Motor neuron (in vitro differentiated cells): Measurements from ENCODE around the gene CRYGN. TPM values are rescaled to one million over a fixed set of nuclear protein-coding genes. Genes with fewer than 3 reads are reported as not detected.
A peak's percentile ranks its signal among the peaks of the same experiment; 100 is the strongest.

Experiments used
- ATAC-seq, 8 experiments: fragments of 200-7000 bp; cut with Tn5 transposase; replicated peaks in 6 of 8; 2 replicates each; pipeline ENCODE4 v1.8.0; 2021; ENCODE audit warnings: mild to moderate bottlenecking in 8 of 8, moderate library complexity in 8 of 8
- H3K27ac ChIP-seq, 2 donors: fragments of 250-450 bp; sonication (Bioruptor Pico); 2 replicates each; pipeline ENCODE4 v1.9.0; 2021; ENCODE audit warnings: antibody characterized with exemption in 2 of 2, mild to moderate bottlenecking in 2 of 2, moderate library complexity in 1 of 2
- H3K4me1 ChIP-seq, 2 donors: fragments of 250-450 bp; sonication (Bioruptor Pico); replicated peaks in 1 of 2; 2 replicates each; pipeline ENCODE4 v1.6.1; 2021; ENCODE audit warnings: antibody characterized with exemption in 2 of 2, mild to moderate bottlenecking in 2 of 2, moderate library complexity in 1 of 2
- H3K4me3 ChIP-seq, 5 donors: fragments of 250-450 bp; sonication (Bioruptor Pico); 2 replicates each; pipeline ENCODE4 v1.9.0; 2021; ENCODE audit warnings: antibody characterized with exemption in 5 of 5, mild to moderate bottlenecking in 5 of 5, moderate library complexity in 4 of 5
- WGBS, 10 experiments: fragments of 450-650 bp; shearing (Covaris generic); methylation state at CpG; one replicate each; pipeline ENCODE4 v1.0.0; 2022; 5-methylcytosine and 5-hydroxymethylcytosine counted together
- in situ Hi-C, 9 experiments: fragments of 400-800 bp; cut with MboI; loops; one replicate each; pipeline ENCODE4 v1.15.0; 2021; ENCODE audit warnings: low sequenced_read_pairs in 9 of 9, low pct_unique_long_range_greater_than_20kb in 2 of 9; ENCODE audit not compliant: unreplicated experiment in 9 of 9
- total RNA-seq, 8 experiments: library from RNA; unstranded; fragments of 300-600 nt; gene quantifications; 2 replicates each; pipeline versions ENCODE4 v1.2.3 to v1.2.4, GENCODE V29; 2022

The CRYGN gene
- 1 to 10 TPM in 1 of 8 experiments, under 1 TPM in 6, not detected in 1; 0.11 to 1.3 (median 0.29) TPM for total RNA-seq

- no peak within 1 kb of the TSS for H3K27ac ChIP-seq
- peak within 1 kb of the TSS in 3 of 5 donors; percentile 3 to 14 (median 11) for H3K4me3 ChIP-seq
- in situ Hi-C loops: loop anchor here in 1 of 9 experiments (10.0 to 25.0 kb wide), 2 partner anchors 65 to 128 kb away; no protein-coding TSS in a partner anchor
- H3K4me1 ChIP-seq: peaks cover 25 to 28% of the 10 kb centered on the region in 2 donors
- WGBS, 10 experiments: 12 to 70% methylated on average over 2 to 5 of the region's 51 CpGs; no CpG with 5 or more reads in 8 of the 10 experiments
- peak; percentile 20 to 73 (median 66) for ATAC-seq
Observed at GRCh38 chr7:151439855-151440798, at the start of gene CRYGN. TSS of gene CRYGN (minus strand) at chr7:151440141. CDS start at chr7:151439917, 224 bp downstream.

- ATAC-seq: no peak
- 30 to 100% (median 88%) methylated on average over 1 to 2 of the region's 2 CpGs; no CpG with 5 or more reads in 2 of the 10 experiments for WGBS, 10 experiments
- H3K4me3 ChIP-seq: no peak overlapping the region
- no peak overlapping the region for H3K27ac ChIP-seq
- H3K4me1 ChIP-seq: peaks cover 10 to 15% of the 10 kb centered on the region in 2 donors
- in situ Hi-C loops: no loop called here
Observed at GRCh38 chr7:151489498-151489897, 49.6 kb upstream of the CRYGN start.

GRCh38 chr7:151488096-151488495 is 48.2 kb upstream of the CRYGN start:
- peaks cover 4 to 10% of the 10 kb centered on the region in 2 donors for H3K4me1 ChIP-seq
- no peak overlapping the region for H3K27ac ChIP-seq
- in situ Hi-C loops: no loop called here
- ATAC-seq: no peak
- no peak overlapping the region for H3K4me3 ChIP-seq

DNA sequence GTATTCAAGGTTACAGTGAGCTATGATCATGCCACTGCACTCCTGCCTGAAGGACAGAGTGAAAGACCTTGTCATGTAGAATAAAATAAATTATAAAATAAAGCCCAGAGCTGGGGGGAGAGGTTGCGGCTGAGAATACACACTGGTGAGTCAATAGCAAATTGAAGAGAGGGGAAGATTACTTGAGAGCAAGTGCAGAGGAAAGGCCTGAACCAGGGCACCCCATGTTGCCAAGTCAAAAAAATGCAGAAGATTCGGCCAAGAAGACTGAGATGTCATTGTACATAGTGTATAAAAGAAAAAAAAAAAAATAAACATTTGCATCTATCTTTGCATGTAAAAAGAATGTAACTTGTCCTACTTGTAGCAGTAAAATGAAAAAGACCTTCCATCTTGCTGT is 47.3 kb upstream of the CRYGN start:
- no peak overlapping the region for H3K4me3 ChIP-seq
- 60 to 100% (median 85%) methylated on average over 1 to 2 of the region's 2 CpGs for WGBS, 10 experiments
- in situ Hi-C loops: no loop called here
- ATAC-seq: peak in 1 of 8 experiments; percentile 81
- no peak overlapping the region for H3K27ac ChIP-seq
- H3K4me1 ChIP-seq: peaks cover 4 to 10% of the 10 kb centered on the region in 2 donors

DNA sequence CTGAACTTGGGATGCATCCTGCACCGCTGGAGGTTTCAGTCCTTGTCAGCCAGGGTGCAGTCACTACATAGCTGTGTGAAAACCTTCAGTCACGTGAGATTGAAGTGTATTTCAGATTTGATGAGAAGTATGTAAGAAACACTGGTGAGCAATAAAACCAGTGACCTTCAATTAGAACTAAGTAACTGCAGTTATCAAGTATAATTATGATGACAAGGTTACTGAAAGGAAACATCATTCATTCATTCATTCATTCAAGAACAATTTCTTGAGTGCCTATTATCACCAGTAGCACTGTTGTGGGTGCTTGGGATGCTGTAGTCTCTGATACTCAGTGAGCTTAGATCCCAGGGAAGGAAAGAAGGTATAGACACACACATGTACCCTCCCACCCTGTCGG is 46.1 kb upstream of the CRYGN start:
- H3K4me3 ChIP-seq: no peak overlapping the region
- H3K27ac ChIP-seq: no peak overlapping the region
- peaks cover 4 to 9% of the 10 kb centered on the region in 2 donors for H3K4me1 ChIP-seq
- in situ Hi-C loops: no loop called here
- WGBS, 10 experiments: 80 to 100% (median 97%) methylated on average over 1 to 3 of the region's 3 CpGs; no CpG with 5 or more reads in 2 of the 10 experiments
- ATAC-seq: no peak

- whole genome bisulfite sequencing, 10 experiments: 52 to 100% (median 93%) methylated on average over 1 to 7 of the region's 7 CpGs
- in situ Hi-C loops: no loop called here
Observed at GRCh38 chr7:151484971-151485707, 45.2 kb upstream of the CRYGN start.

DNA sequence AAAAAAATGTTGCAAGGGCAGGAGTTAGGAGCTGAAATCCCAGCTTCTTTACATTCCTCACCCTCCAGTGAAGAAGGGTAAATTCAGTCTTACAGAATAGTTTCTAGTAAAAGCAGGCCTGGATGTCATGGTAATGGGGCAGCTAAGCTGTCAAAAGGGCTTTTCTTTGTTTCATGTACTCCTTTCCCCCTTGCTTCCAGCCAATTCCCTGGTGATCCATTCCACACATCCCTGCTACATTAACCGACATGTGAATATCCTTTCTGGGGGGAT is 43.7 kb upstream of the CRYGN start:
- in situ Hi-C loops: no loop called here
- Histone ChIP-seq H3K27ac (no peak overlapping the region), H3K4me3 (no peak overlapping the region), H3K4me1 (peaks cover 0 to 3% of the 10 kb centered on the region in 2 donors)
- ATAC-seq: peak in 1 of 8 experiments; percentile 66
- WGBS, 10 experiments: 60 to 100% (median 88%) methylated on average over 1 of the region's 1 CpG; no CpG with 5 or more reads in 3 of the 10 experiments

More at GRCh38 chr7:151484971-151485707, 45.2 kb upstream of the CRYGN start:
- ATAC-seq: peak in 2 of 8 experiments; percentile 57 to 92
- no peak overlapping the region for H3K27ac ChIP-seq
- H3K4me3 ChIP-seq: no peak overlapping the region
- H3K4me1 ChIP-seq: peaks cover 0 to 3% of the 10 kb centered on the region in 2 donors

GRCh38 chr7:151482883-151483710 is 43.2 kb upstream of the CRYGN start:
- ATAC-seq: no peak
- WGBS, 10 experiments: 80 to 100% (median 96%) methylated on average over 1 to 7 of the region's 8 CpGs; no CpG with 5 or more reads in 2 of the 10 experiments
- no peak overlapping the region for H3K27ac ChIP-seq

DNA sequence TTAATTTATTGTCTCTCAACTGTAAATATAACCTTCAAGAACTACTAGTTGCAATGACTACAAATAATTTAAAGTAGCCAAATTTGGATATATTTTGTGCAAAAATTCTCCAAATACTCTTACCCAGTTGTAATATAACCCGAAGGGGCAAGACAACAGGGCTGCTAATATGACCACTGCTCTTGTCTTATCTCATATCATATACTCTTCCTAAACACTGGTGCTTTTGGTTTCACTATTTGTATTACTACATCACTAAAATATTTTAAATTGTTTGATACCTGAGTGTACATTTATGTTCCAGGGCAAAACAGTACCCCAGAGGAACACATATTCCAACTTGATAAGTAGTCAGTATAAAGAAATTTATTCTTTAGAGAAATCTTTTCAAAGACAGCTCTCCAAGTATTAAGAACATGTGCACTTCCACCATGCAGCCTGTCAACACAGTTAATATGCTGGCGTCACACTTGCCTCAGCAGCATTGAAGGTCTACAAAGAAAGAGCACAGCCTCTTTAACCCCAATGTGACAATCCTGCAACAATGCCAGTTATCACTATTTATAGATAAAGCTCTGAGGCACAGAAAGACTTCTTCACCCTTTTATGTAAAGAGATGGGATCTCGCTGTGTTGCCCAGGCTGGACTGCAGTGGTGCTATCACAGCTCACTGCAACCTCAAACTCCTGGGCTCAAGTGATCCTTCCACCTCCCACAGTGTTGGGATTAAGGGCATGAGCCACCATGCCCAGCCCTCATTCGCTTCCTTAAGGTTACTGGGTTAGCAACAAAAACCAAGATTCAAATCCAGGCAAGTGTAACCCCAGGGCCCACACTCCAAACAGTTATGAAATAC is 41.9 kb upstream of the CRYGN start:
- in situ Hi-C loops: no loop called here
- Histone ChIP-seq H3K4me3 (no peak overlapping the region), H3K27ac (no peak overlapping the region), H3K4me1 (no peaks in the 10 kb centered on the region)
- WGBS, 10 experiments: 94 to 100% (median 100%) methylated on average over 1 to 4 of the region's 4 CpGs
- ATAC-seq: peak in 1 of 8 experiments; percentile 14

More at GRCh38 chr7:151482883-151483710, 43.2 kb upstream of the CRYGN start:
- Histone ChIP-seq H3K4me3 (no peak overlapping the region), H3K4me1 (peaks cover 0 to 3% of the 10 kb centered on the region in 2 donors)
- in situ Hi-C loops: no loop called here

DNA sequence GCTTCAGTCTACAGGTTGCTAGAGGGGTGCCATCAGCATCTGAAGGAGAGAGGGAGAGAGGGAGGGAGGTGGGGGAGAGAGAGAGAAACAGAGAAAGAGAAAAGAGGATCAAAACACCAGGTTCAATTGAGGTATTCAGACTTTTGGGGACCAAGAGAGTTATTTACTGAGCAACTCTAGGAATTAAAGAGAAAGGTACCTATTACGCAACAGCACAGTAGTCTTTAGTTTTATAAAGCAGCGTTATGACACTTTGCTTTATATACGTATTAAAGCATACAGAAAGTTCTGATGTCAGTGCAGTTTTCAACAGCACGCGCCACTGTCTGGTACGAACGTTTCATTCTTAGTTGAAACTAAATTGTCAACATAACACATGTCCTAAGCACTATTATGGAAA is 37.9 kb upstream of the CRYGN start:
- WGBS, 10 experiments: 80 to 100% (median 93%) methylated on average over 1 to 7 of the region's 7 CpGs
- Histone ChIP-seq H3K4me3 (no peak overlapping the region), H3K27ac (no peak overlapping the region), H3K4me1 (peaks cover 0 to 4% of the 10 kb centered on the region in 2 donors)
- ATAC-seq: no peak
- in situ Hi-C loops: no loop called here

- no peak for ATAC-seq
- no peak overlapping the region for H3K4me3 ChIP-seq
- peak overlapping the region in 1 of 2 donors; percentile 29 for H3K27ac ChIP-seq
- peaks cover 6 to 31% of the 10 kb centered on the region in 2 donors for H3K4me1 ChIP-seq
- 86 to 100% (median 95%) methylated on average over 1 to 14 of the region's 17 CpGs; no CpG with 5 or more reads in 1 of the 10 experiments for WGBS, 10 experiments
- in situ Hi-C loops: no loop called here
Observed at GRCh38 chr7:151472644-151473380, 32.9 kb upstream of the CRYGN start.
